HG02840 (cell line): ENCODE results near the gene DGAT2L6.

Source experiments
- ATAC-seq: cut with Tn5 transposase; IDR thresholded peaks from one replicate; pipeline ENCODE4 v1.9.1; 2021; ENCODE audit warnings: mild to moderate bottlenecking, moderate library complexity, moderate number of reproducible peaks; ENCODE audit not compliant: unreplicated experiment, low FRiP score

DGAT2L6 gene, protein sequence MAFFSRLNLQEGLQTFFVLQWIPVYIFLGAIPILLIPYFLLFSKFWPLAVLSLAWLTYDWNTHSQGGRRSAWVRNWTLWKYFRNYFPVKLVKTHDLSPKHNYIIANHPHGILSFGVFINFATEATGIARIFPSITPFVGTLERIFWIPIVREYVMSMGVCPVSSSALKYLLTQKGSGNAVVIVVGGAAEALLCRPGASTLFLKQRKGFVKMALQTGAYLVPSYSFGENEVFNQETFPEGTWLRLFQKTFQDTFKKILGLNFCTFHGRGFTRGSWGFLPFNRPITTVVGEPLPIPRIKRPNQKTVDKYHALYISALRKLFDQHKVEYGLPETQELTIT

DNA sequence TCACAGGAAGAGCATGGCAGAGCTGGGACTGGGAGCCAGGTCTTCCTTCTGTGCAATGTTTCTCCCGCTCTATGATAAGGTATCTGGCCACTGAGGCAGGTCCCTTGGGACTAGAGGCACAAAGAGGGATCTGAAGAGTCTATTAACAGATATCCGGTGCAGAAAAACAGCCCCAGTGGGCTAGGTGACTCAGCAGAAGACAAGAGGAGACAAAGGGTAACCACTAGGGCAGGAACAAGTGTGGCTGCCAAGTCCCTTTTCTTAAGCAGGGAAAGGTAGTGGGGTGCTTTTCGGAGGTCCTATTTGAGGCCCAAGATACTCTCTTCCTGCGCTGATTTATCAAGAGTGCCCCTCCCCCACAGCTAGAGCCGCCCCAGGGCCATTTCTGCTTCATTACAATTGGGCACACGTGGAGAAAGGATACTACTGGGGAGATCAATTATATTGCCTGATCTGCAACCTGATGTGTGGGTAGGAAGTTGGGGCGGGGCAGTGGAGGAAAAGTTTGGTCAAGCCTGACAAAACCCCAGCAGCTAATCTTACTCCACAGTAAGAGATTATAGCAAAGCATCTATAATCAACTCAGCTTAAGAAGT lies at the start of gene DGAT2L6:
Gene DGAT2L6, plus strand, starts transcription at position 546 of the 596 bp plus-strand sequence. CDS start 100 bp downstream, outside the sequence.
- peak; percentile 47 for ATAC-seq

DNA sequence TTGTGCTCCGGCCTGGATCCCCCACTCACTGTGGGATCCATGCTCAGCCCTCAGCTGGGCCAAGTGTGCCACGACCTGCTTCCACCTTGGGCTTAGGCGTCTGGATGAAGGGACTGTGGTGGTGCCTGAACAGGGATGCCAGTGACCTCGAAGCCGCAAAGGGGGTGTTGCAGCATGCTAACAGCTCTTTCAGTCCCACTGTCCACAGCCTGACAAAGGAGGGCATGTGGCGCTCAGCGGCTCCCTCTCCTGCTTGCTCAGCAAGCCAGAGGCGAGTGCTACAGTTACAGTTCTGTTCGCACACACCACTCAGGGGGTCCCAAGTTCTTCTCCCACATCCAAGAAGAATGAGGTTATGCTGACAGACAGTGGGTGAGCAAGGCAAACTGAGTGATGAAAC lies 49.2 kb upstream of the DGAT2L6 start:
- no peak for ATAC-seq

DNA sequence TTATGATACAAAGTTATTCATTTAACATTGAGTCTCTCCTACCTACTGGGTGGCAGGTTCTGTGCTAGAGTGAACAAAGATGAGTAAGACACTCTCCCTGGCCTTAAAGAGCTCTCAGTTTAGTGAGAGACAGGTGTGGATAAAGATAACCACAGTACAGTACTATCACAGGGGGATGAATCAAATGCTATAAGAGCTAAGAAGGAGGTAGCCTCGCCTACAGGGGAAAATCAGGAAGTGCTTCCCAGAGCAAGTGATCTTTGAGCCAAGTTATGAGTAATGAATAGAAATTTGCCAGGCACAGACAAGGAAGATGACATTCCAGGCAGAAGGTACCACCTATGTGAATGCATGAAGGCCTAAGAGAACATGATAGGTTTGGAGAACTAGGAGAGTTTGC lies 47.5 kb upstream of the DGAT2L6 start:
- no peak for ATAC-seq

DNA sequence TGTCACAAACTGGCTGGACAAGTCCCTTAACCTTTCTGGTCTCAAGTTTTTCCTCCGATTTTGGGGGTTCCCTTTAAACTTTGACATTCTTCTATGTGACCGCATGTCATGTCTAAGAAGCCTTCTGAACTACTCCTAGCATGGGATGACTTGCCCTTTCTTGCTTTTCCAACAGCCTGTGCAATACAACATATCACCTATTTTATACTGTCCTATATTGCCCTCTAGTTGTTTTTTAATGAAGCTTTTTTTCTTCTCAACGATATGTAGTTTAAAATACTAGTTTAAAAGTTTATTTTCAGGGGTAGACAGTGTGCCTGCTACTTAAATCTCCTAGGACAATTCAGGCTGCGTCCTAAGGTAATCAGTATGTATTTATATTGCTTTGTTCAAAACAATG lies 45.1 kb upstream of the DGAT2L6 start:
- ATAC-seq: no peak

DNA sequence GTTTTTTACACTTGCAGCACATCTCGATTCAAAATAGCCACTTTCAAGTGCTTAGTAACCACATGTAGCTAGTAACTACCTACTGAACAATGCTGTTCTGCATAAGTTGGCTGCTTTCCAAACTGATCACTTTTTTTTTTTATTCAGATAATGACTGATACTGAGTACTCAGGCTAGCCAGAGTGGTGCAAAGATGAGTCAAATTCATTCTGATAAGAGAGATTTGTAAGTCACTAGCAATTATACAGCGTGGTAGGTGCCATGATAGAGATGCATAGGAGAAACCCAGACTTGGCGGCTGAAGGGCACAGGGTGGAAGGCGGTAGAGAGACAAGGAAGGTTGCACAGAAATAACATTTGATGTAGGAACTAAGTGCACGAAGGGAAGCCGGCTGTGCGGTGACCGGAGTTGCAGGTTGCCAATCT lies 44.4 kb upstream of the DGAT2L6 start:
- ATAC-seq: no peak

DNA sequence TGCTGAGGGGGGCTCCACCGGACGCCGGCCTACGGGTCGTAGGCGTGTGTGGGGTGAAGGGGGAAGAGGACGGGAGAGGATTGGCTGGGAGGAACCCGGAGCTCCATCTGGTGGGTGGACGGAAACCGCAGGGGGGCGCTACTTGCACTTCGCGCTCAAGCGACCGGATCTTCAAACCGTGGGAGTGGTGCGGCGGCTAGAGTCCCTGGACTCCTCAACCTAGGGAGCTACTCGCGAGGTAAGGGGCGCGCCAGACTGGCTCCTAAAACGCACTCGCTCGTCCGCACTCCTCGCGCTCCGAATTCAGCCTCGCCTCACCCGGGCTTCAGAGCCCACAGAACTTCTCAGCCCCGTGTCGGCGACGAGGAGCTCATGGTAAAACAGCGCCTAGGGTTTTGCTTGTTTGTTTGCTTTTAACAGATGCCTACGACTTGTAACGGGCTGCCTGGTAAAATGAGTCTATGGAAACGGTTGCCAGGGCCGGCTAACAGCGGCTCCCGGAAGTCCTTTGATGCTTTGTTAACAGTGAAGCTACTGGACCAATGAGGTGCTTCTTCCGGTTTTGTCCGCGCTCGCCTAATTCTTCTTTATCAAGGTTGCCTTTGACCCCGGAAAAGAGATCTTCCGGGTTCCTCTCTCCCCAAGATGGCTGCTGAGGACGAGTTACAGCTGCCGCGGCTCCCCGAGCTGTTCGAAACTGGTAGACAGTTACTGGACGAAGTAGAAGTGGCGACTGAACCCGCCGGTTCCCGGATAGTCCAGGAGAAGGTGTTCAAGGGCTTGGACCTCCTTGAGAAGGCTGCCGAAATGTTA lies 43.8 kb upstream of the DGAT2L6 start, which contains the start of gene IGBP1:
Gene IGBP1, plus strand, starts transcription at position 145 of the 813 bp plus-strand sequence. Its CDS starts 501 bp downstream, at position 646.
- ATAC-seq: peak; percentile 80

DNA sequence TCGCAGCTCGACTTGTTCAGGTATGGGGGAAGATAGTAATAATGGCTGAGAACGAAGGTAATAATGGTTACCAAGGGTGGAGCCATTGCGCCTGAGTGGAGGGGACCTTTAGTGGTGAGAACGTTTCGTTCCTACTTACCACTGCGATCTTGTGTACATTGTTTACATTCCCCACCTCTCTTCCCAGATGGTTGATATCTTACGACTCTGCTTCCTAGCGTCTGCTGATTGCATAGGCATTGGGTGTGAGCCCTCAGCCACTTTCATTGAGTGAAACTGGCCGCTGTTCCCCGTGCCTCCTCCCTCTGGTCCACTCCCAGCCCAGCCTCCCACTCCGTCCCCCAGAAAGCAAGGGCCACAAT lies 43.2 kb upstream of the DGAT2L6 start:
- ATAC-seq: peak; percentile 22

DNA sequence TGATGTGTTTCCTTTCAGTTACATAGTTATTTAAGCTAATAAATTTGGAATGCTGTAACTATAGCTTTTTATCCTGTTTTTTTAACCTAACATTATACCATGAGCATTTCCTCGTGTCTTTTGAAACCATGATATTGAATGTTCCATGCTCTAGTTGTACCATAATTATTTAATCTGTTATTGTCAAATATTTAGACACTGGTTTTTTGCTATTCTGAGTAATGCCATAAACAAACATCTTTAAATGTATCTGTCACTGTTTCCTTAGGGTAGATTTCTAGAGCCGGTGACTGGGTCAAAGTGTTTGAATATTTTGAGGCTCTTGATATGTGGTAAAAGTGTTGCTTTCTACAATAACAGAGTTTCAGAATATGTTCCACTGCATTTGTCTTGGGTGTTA lies 38.7 kb upstream of the DGAT2L6 start:
- no peak for ATAC-seq

DNA sequence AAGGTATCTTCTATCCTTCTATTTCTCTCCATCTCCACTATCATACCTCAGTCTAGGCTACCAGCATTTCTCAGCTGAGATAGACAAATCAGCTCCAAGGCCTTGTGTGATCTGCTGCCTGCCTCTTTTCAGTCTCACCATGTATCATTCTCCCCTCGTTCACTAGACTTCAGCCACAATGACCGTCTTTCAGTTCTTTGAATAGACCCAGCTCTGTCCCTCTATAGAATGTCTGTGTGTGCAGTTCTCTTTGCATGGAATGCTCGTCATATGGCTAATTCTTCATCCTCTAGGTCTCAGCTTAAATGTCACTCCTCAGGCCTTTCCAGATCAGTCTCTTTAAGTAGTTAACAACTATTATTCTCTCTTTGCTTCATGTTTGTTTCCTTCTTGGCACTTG lies 37.5 kb upstream of the DGAT2L6 start:
- ATAC-seq: no peak

DNA sequence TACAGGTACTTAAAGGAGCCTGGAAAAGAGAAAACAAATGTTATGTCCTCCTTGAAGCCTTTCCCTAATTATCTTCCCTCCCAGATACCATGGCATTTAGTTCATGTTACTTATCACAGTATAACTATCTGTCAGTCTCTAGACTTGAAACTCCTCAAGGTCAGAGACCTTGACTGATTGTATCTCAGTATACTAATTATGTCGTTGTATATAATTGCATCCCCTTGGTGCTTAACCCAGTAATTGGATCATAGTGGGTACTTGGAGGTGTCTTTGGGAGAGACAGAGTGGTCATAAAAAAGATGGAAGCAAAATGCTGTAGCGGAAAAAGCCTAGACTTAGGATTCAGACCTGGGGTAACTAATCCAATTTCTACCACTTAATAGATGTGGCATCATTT lies 35.9 kb upstream of the DGAT2L6 start:
- no peak for ATAC-seq

DNA sequence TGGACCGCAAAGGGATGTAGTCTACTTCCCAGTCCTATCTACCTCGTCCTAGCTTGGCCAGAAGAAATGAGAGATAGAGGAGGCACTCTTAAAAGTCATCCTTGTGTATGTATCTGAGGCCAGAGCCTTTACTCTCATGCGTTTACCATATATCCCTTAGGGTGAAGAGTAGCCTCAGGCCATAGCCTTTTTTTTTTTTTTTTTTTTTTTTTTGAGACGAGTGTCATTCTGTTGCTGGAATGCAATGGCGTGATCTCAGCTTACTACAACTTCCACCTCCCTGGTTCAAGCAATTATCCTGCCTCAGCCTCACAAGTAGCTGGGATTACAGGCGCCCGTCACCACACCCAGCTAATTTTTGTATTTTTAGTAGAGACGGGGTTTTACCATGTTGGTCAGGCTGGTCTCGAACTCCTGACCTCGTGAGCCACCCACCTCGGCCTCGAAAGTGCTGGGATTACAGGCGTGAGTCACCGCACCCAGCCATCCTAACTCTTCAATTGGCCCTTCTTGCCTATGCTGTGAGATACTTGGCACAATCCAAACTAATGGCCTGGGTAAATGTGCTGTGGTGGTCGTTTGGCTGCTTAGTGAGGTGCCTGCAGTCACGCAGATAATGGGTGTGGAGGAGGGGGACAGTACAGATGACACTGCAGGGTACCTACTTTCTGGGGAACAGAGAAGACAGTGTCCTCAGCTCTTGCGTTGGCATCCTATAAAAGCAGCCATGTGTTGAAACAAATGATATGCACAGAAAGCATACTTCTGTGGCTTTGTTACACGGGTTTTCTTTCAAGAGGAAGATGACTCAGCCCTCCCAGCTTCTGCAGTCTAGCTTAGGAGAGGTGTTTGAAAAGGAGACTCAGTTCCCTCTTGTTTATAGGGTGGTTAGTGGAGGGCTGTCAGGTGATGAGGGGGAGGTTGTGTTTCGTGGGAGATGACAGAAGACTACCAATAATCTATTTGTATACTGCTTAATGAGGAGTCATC lies 10.4 kb upstream of the DGAT2L6 start:
- no peak for ATAC-seq

DNA sequence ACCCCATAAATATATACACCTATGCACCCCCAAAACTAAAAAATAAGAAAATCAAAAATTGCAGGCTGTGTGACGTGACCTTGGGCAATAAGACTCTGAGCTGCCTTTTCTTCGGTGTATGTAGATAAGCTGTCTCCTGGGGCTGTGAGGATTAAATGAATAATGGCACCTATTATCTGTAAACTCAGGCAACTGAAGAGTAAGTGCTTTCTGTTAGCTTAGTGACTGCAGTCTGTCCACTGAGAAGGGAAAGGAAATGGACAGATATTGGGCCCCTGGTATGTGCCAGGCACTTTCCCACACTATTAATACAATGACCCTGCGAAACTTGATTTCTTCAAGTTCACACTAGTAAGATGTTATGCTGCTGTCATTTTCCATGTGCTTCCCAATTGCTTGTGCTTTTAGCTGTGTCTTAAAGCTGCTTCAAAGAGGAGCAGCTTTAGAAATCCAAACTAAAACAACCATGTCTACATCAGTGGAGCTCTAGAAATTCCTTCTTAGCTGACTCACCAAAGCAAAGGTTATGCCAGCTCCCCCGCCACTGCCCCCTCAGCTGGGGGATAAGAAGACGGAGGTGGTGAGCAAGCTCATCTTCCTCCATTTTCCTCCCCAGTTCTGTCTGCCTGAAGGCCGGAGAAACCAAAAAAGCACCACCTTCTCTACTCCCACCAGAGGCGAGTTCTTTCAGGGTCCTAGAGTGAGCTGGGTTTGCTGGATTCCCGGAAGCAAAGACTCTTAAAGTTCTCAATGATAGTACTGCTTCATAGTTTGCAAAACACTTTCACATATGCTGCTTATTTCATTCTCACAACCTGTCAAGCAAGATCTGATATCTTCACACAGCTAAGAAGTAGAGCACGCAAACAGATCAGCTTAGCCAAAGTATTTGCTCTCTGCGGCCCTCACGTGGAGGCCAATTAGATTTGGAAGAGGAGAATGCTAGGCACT lies 8.8 kb upstream of the DGAT2L6 start:
- ATAC-seq: no peak

DNA sequence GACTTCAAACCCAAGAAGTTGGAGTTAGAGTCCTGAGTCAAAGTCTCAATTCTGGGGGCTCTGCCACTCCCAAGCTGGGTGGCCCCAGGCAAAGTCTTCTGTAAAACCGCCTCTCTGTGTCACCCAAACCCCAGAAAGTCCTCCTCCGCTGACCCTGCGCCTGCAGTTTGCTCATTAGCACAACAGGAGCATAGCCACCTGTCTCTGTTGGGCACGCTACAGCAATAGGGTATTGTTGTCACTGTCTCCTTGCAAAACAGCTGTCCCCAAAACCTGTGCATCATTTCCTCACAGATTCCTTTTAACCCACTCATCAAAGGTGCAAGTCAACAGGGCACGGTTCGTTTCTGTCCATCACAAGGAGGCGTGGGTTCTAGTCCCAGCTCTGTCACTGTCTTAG lies 8.0 kb upstream of the DGAT2L6 start:
- ATAC-seq: no peak

DNA sequence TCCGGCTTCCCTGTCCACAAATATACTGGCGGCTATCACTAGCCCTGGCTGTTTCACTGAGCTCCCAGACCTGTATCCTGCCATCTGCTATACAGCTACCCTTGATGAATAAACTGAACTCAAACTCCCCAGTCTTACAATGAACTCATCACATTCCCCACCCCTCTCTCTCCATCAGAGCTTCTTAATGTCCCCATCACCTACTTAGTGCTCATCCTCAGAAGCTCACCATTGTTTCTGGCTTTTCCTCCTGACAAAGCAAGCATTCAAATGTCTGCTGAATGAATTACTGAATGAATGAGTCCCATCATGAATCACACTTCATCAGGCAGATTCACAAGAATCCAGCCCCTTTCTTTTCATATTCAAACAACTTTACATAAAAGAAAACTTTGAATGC lies 5.7 kb upstream of the DGAT2L6 start:
- ATAC-seq: no peak

DNA sequence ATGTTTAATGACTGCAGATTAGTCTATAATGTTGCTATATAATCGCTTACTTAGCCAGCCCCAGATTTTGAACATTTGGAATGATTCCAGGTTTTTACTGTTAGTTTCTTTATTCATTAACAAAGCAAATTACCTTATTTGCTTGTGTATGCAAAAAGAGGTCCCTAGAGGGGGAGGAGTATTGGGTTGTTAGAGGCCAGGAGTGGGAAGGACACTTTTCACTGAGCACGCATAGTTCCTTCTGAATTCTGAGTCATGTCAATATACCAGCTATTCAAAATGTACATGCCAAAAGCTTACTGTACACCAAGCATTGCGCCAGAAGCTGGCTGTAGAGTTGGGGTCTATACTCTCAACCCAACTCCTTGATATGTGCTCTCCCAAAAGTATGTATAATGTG lies 5.1 kb upstream of the DGAT2L6 start:
- no peak for ATAC-seq

DNA sequence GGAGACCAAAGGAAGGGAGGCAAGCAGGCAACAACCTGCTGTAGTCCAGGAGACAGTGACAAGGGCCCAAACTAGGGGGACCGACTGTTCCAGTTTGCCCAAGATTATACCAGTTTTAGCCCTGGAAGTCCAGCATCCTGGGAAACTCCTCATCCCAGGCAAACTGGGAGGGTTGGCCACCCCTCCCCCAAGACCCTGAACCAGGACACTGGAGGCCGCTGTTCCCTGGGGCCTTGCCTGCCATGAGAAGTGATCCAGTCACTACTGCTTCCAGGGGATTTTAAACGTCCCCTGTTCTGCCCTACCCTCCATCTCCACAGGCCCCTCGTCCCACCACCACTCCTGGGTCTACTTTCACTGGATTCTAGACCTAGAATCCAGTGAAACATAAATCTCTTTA lies 4.3 kb upstream of the DGAT2L6 start:
- no peak for ATAC-seq

DNA sequence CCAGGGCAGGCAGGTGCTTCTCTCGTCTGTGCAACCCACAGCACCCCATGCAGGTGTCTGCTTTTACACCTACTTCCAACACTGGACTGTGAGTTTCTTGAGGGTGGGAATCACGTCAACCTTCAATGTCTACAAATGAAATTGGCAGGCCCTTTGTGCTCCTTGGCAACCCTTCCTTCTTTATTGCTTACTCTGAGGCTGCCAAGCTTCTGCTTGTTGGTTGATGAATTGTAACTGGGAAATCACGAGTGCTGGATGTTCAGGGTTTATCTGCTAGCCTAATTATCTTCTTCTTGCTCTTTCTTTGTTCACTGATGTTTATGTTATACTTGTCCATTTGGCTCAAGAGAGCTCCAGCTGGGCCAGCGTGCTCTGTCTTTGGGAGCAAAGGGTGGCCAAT lies 2.5 kb upstream of the DGAT2L6 start:
- no peak for ATAC-seq

DNA sequence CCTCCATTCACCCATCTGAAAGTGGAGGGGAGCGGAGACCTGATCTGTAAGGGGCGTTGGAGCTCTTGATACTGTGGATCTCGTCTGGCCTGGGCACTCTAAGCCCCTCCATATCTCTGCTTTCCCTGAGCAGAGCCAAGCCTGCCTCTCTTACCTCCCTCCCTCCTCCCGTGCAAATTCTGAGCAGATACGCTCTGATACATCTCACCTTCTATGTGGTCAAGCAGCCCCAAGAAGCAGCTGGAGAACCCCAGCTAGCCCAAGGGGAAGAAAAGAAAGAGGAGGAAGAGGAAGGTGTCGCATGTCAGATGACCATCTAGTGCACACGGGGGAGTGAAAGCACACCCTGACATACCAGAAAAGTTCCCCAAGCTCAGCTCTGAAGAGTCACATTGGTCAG lies 1.9 kb upstream of the DGAT2L6 start:
- ATAC-seq: no peak

DNA sequence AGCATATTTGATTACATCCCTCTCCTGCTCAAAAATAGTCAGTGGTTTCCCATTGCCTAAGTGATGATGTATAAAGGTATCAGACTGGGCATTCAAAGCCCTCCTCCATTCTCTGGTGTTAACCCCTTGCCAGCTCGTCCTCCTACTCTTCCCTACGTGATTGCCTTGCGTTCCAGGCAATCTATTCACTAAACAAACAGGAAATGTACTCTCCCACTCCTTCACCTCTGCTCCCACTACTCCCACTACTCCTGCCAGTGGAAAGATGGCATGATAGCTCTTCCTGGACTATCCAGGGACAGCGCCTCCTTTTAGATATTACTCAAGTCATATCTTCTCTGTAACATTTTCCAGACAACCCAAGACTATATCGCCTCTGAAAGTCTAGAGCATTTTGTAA lies 5.8 kb downstream of the DGAT2L6 start:
- no peak for ATAC-seq
